SKM-1 treated with dmso at 0.1 percent for 144 hours (cell line): ENCODE measurements around the gene PGF.

Experiments used
- DNase-seq: peaks from one replicate; lab custom pipeline; 2025; ENCODE audit not compliant: unreplicated experiment; lab: John Stamatoyannopoulos, UW

The PGF gene

DNA sequence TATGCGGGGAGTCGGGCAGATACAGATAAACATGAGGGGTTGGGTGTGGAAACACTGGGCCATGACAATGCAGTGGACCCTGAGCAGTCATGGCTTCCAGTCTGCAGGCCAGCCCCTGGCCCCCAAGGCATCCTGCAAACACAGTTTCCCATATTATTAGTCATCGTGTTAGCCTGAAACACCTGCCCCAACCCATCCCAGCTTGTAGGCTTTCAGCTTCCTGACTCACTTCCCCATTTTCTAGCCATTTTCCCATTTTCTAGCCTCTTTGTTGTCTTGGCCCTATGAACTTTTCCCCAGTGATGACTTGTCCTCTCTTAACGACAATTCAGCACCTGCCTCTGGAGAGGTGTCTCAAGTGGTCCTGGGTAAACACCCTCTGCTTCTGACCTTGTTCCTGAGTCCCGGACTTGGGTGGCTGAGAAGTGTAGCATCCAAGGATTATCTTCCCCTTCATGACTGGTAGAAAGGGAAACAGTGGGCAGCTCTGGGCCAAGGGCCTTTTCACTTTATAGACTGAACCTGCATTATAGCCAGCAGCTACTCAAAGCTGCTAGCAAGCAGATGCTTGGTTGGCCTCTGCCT is 4.3 kb upstream of the PGF start:
- no peak for DNase-seq

DNA sequence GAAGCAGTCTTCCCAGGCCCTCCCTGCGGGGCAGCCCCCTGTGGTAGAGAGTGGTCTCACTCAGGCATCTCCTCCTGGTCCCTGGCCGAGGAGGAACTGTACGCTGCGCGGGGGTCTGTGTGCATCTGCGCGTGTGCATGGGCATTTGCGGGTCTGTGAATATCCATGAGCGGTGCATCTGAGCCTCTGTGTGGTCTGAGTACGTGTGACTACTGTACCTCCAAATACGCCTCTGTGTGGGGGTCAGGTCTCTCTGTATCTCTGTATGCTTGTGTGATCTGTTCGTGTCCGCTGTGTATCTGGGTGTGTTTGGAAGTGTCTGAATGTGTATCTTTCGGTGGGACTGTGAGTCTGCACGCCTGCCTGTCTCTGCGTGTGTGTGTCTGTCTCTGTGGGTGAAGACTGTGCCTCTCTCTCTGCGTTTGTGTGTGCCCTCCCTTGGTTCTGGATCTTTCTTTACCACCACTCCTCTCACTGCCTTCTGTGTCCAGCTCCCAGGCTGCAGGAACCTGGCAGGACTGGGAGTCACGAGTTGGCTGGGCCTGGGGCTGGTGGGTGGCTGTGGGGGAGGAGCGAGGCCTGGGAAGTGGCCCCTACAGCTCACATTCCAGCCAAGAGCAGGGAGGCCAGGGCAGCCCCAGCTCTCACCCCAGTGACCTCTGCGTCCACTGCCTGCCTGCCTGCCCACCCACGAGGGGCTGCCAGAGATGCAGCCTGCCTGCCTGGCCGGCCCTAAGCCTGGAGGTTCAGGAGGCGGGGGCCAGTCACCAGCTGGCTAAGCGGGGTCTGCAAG is 1.1 kb upstream of the PGF start:
- no peak for DNase-seq

DNA sequence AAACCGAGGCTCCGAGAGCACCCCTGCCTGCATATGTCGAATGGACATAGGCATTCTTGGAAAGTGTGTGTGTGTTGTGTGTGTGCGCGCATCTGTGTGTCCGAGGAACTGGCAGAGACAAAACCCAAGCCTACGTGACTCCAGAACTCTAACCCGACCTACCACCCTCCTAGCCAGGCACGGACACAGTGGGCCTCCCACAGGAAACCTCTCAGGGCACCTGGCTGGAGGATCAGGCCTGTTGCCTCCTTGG is 556 bp upstream of the PGF start:
- no peak for DNase-seq

DNA sequence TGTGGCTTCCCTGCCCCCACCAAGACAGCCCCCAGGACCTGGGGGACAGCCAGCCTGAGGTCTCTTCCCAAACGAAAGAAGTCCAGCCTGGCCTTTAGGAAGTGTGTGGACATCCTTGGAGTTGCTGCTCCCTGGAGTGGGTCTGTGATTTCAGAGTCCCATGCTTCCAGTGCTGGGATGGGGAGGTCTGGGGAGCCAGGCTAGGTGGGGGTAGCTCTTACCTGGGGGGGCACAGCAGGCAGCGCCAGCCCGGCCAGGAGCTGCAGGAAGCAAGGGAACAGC is 509 bp downstream of the PGF start:
- no peak for DNase-seq

DNA sequence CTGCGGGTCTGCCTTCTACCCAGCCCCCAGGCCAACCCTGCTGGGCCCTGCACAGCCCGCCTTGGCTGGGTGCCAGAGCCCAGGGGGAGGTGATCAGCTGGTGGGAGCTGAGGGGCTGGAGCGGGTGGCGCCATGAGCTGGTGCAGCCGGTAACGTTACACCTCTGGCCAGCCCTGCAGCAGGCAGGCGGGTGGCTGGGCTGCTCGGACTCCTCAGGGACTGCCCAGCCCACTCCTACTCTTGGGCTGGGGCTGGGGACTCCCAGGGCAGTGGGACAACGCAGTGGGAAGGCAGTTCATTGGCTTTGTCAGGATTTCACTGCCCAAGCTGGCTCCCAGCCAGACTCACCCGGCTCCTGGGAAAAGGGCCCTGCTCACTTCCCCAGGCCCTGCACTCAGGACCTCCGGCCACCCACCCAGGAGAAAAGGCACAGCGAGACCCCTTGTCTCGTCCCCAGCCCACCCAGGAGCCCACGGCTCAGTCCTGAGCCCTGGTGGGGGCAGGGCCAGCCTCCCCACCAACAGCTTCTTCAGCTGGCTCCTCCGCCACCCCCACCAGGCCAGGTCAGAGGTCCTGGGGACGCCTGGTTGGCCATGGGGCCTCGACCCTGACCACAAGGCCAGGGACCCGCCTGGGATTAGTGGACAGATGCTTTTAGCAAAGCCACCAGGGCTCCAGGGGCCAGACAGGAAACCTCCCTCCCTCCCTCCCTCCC is 1.0 kb downstream of the PGF start:
- DNase-seq: no peak

DNA sequence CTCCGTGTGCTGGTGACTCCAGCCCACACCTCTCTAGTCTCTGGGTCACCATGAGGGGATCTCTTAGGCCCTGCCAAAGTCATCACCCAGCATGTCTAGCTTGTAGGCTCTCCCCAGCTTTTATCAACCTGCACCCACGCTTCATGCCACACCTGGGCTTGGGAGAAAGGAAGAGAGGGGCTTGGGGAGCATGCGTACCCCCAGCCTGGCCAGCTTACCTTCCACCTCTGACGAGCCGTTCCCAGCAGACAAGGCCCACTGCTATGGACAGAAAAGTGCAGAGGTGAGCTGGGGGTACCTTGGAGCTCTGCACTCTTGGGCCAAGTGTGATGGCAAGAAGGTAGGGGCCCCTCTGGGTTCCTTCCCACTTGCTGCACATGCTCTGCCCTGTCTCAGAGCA is 1.7 kb downstream of the PGF start:
- no peak for DNase-seq

DNA sequence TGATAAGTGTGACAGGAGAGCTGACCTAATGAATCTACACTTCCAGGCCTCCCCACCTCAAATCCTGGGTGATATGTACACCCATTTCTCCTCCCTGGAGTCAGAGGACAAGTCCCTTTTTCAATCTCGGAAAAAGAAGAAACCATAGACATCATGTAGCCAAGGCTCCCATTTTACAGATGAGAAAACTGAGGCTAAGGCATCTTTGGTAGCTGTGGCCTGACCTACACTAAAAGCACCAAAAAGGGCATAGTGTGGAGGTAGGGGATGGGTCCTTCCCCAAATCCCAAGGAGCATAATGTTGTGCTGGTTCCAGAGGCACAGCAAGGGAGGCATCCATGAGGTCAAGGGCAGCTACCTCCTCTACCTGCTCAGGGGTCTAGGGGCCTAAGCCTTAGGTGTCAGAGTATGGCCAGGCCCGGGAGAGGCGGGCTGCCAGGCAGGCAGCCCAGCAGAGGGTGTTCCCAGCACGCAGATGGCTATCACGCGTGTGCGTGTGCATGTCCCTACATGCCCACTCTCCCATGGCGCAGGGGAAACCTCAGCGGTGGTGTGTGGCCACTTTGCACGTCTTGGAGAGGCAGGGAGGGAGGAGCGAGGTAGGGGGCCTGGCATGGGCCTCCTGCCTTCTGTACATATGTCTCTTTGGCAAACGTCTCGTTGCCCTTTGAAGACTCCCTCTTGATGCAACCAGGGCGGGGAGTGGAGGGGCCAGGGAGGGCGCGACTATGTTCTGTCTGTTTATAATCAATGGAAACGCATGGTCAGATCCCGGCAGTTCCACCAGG is 2.5 kb downstream of the PGF start:
- DNase-seq: no peak

DNA sequence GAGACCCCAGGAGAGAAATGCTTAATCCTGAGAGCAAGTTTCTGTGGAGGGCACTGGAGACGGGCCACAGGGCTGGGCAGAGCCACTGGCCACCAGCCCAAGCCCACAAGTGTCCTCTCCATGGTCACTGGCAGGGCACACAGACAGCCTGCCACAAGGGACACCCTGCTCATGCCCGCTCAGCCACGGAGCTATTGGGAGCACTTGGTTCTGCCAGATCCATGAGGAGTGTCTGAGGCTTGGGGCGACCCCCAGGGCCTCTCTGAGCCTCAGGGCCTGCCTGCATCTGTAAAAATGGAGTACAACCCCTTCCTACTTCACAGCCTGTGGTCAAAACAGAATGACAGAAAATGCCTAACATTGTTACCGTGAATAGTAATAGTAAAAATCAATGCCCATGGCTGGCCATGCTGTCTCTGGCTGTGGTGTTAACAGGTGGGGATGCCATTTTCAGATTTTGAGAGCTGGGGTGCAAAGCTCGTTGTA is 3.2 kb downstream of the PGF start:
- no peak for DNase-seq

DNA sequence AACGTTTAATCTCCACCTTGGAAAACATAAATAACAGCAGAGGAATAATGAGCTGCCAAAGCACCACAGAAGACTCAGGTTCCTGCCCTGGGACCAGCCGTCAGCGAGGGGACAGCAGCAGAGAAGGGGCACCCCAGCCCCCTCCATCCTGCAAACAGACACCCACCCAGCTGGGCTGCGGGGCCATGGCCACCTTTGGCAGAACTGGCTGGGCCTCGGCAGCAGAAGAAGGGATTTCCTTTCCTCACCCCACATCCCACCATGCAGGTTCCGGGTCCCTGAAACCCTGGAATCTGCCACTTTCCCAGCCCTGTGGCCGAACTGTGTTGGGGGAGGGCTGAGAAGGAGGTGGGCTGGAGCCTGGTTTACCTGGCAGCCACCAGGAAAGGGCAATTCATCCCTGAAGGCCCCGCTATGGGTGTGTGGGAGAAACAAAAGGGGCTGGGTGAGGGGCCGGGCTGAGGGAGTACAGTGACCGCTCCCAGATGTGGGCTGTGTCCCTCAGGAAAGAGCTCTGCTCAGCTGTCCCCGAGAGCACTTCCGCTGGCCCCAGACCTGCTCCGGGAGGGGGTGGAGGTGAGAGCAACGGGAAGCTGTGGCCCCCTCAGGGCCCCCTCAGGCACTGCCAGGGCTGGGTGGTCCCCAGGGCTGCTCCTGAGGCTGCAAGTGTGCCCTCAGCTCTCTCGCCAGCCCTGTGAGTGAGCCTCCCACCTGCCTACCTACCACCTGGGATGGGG is 3.8 kb downstream of the PGF start:
- DNase-seq: no peak

DNA sequence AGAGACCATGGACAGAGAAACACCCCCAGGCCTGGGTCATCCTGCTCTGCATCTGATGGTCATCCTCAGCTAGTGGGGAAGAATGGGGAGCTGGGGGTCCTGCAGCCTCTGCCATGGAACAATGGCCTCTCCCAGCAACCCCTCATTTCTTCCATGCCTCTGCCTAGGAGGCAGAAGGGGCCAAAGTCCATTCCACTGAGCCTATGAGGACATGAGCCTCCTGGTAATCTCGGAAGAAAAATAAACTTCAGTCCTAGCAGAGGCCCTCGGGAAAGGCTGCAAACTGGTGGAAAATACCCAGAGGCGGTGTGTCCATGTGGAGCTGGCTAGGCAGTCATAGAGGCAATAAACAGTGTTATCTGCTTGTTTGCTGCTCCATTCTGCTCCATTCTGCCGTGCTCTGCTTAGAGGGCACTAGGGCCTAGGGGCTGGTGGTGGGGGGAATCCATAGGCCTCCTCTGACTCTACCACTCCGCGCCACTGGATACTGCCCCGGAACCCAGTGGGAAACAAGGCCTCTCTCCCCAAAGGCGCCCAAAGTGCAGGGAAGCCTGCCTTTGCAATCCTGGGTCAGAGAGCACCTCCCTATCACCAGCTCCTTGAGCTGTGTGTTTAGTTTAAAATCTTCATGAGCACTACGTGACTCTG is 4.5 kb downstream of the PGF start:
- DNase-seq: no peak

DNA sequence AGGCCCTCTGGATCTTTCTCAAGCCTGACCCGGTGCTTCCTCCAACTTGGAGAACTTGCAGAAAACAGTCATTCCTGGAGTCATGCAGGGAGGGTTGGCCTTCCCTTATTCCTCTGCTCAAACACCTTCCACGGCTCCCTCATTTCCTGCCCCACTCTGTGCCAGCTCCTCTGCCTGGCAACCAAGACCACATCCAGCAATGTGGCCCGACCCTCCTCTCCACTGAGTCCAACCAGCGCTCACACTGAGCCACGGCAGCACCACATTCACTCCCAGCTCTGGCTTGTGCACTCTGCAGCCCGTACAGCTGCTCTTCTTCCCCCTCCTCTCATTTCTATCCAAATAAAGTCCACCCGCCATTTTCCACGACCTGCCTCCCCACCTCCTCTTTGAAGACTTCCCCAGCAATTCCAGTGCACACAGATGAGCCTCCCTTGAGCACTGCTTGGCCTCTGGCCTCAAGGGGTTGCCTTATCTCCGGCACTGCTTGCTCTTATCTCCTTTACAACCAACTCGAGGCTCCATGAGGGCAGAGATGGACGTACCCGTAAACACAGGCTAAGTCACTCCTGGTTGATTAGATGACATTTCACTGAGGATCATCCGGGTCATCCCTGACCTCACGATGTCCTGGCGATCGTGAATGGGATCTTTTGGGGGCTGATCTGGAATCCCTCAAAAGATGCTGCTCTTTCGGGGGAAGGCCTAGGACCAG is 5.4 kb downstream of the PGF start:
- no peak for DNase-seq

DNA sequence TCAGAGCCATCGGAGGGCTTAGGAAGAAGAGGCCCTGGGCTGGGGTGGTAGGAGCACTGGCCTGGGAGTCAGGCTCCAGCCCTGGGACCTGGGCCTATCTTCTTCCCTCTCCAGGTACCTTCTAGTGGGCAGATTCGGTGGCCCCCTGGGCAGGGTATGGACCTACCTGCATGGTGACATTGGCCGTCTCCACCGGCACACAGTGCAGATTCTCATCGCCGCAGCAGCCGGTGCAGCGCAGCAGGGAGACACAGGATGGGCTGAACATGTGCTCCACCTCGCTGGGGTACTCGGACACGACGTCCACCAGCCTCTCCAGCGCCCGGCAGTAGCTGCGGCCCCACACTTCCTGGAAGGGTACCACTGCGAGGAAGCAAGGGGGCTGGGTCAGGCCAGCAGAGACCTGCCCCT is 6.2 kb downstream of the PGF start:
- DNase-seq: no peak

DNA sequence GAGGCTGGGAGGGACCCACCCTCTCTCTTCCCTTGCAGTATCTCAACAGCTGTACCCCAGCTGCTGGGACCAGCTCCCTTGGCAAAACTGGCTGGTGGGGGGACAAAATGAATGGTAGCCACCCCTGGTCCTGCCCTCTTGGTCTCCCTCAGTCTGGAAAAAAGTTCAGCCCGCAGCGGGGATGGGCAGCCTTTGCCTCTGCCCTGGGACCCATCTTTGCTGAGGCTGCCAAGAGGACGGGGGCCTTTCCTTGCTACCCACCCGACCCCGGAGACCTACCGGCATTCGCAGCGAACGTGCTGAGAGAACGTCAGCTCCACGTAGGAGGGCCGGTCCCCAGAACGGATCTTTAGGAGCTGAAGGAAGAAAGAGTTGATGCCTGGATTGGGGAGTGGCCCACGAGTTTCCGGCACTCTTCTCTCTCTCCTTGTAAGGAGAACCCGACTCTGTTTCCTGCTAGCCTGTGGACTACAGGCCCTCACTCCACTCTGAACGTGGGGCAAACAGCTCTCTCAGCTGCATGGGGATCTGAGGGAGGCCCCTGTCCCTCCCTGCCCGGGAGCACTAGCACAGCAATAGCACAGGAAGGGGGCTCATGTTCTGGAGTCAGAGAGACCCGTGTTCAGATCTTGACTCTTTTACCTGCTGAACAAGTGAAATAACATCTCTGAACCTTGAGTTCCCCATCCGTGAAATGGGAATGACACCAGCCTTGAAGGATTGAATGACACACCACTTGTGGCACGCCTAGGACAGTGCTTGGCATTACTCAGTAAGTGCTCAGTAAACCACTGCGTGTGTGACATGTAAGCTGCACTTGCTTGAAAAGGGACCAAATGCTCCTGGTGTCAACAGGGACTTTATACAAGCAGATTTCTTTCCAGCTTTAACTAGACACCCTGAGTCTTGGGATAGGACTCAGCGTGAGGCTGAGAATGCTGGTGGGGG is 6.9 kb downstream of the PGF start:
- DNase-seq: no peak

DNA sequence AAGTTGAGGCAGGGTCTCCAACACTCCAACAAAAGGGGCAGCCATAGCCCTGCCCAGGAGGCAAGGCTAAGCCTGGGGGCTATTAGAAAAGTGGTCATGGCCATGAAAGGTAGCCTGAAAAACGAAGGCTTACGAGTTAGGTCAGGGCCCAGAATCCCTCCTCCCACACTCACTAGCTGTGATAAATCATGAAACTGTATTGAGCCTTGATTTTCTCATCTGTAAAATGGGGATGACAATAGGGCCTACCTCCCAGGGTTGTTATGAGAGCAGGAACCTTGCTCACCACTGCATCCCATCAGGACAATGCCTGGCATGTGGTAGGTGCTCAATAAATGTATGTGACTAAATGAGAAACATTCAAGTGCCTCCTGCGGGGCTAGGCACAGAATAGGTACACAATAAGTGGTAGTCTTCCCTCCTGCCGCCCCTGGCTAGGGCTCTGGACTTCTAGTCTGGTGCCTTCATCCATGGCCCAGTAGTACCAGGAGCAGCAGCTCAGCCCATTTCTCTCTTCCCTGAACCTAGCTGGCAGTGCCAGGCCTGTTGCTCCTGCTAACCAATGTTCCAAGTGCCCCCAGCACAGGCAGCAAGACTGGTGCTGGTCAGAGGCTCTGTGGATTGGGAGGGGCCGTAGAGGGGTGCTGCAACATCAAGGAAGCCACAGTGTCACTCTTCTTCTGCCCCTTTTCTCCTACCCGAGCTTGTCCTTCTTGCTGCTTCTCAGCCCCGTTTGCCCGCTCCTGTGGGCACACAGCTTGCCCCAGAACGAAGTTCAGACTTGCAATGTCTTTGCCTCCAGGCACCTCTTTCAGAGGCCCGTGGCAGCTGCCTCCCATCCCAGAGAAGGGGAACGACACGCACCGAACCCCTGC is 7.8 kb downstream of the PGF start:
- DNase-seq: no peak

DNA sequence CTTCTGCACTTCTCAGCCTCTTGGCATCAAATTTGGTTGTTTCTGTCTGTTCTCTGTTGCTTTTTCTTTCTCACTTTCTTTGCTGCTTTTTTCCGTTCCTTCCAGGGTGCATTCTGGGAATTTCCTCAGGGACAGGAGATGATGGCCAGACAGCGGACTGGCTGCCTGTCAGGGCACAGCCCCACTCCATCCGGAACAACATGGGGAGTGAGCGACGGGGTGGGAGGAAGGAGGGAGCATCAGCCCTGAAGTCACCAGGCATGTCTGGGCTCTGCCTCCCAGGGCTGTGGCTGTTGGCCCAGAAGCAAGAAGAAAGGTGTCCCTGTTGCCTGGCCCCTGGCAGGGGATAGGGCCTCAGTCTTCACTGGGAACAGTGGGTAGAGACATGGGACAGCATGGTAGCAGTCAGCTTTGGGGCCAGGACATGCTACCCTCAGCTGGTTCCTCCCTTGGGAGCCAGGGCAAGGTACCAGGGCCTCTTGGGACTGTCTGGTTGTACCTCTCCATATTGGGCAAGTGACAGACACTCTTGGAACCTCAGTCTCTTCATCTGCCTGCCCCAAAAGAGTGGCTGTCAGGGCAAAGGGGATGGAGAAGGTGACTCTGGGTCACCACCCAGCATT is 8.6 kb downstream of the PGF start:
- no peak for DNase-seq

DNA sequence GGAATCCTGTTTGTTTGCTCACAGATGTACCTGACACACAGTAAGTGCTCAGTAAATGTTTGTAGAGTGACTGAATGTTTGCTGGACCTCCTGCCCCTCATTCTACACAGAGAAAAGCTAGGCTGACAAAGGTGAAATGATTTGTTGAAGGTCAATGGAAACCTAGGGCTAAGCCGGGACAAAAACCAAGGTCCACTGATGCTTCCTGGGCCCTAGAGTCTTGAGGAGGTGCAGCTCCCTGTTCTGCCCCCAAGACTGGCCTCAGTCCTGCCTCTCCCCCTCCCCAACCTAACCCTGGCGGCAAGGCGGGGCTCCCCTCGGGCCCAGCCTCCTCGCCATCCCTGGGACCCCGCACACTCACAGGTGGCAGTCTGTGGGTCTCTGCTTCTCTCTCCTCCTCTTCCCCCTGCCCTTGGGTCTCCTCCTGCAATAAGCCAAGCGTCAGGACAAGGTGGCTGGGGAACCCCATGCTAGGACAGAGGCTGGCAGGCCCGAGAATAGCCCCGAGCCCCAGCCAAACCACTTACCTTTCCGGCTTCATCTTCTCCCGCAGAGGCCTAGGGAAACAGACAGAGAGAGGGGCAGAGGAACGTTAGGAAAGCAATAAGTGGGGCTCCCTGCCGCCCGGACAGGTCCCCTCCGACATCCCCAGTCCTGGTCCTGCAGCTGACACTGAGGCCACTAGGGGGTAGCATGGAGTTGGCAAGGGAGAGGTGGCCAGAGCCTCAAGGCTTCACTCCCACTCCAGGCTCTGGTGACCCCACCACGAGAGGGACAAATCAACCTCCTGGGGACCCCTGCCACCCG is 9.3 kb downstream of the PGF start:
- DNase-seq: peak; percentile 21
